Common myeloid progenitor, CD34-positive (primary cell): Measurements from ENCODE around the gene MEF2A.
"Not testable (repeated sequence)": the region's sequence is repeated elsewhere in the genome, so short reads cannot be mapped to it uniquely, and the experiment has no call there.

ENCODE experiments used
- CTCF ChIA-PET: fragments of 350-600 bp; sonication (Branson Sonifier 250); formaldehyde crosslinking; loops from one replicate; lab custom pipeline; 2021; ENCODE audit warnings: antibody characterized with exemption; lab: Charles Lee
- POLR2A ChIA-PET: fragments of 350-600 bp; sonication (Branson Sonifier 250); formaldehyde crosslinking; loops from one replicate; lab custom pipeline; 2021; ENCODE audit warnings: antibody characterized with exemption; lab: Charles Lee
- DNase-seq, 3 donors: peaks; one replicate each; pipeline versions ENCODE4 v3.0.0 to v3.0.0-alpha.2; 2013
- H3K27ac ChIP-seq, 2 experiments: 1 replicate in 1 of 2; 2 replicates in 1 of 2; pipeline ENCODE4 v1.7.0; 2013; ENCODE audit warnings: inconsistent platforms in 2 of 2, low read length in 2 of 2, mild to moderate bottlenecking in 2 of 2, low read depth in 1 of 2, moderate library complexity in 1 of 2; ENCODE audit not compliant: severe bottlenecking in 2 of 2, insufficient read depth in 1 of 2, poor library complexity in 1 of 2
- H3K27me3 ChIP-seq, 5 experiments: replicated peaks in 2 of 5; 1 replicate in 3 of 5; 2 replicates in 2 of 5; pipeline versions ENCODE4 v1.6.1 to v1.7.0; 2013; ENCODE audit warnings: low read length in 4 of 5, mild to moderate bottlenecking in 2 of 5, moderate library complexity in 2 of 5, inconsistent platforms in 1 of 5; ENCODE audit not compliant: insufficient read depth in 5 of 5, control insufficient read depth in 4 of 5
- H3K36me3 ChIP-seq, 4 experiments: 1 replicate in 2 of 4; 2 replicates in 2 of 4; pipeline versions ENCODE4 v1.6.1 to v1.7.0; 2013; ENCODE audit warnings: low read length in 3 of 4, control low read depth in 1 of 4, mild to moderate bottlenecking in 1 of 4; ENCODE audit not compliant: control insufficient read depth in 4 of 4, insufficient read depth in 4 of 4
- H3K4me1 ChIP-seq, 4 experiments: 1 replicate in 3 of 4; 2 replicates in 1 of 4; pipeline versions ENCODE4 v1.6.1 to v1.7.1; 2013; ENCODE audit warnings: low read length in 3 of 4, mild to moderate bottlenecking in 3 of 4, control low read depth in 1 of 4, inconsistent platforms in 1 of 4, moderate library complexity in 1 of 4; ENCODE audit not compliant: control insufficient read depth in 4 of 4, insufficient read depth in 4 of 4; ENCODE audit errors: control extremely low read depth in 1 of 4
- H3K4me3 ChIP-seq, 7 experiments: 1 replicate in 4 of 7; 2 replicates in 3 of 7; pipeline versions ENCODE4 v1.5.1 to v1.7.0; 2013; ENCODE audit warnings: mild to moderate bottlenecking in 7 of 7, low read length in 6 of 7, moderate library complexity in 6 of 7, inconsistent platforms in 2 of 7, low read depth in 2 of 7, control low read depth in 1 of 7; ENCODE audit not compliant: insufficient read depth in 4 of 7, control insufficient read depth in 1 of 7; ENCODE audit errors: extremely low read depth in 1 of 7
- H3K9me3 ChIP-seq, 5 experiments: 1 replicate in 4 of 5; 2 replicates in 1 of 5; pipeline versions ENCODE4 v1.6.1 to v1.7.1; 2013; ENCODE audit warnings: low read length in 4 of 5, mild to moderate bottlenecking in 2 of 5, inconsistent platforms in 1 of 5, low read depth in 1 of 5, moderate library complexity in 1 of 5; ENCODE audit not compliant: control insufficient read depth in 4 of 5, insufficient read depth in 2 of 5; ENCODE audit errors: control extremely low read depth in 1 of 5
- WGBS: methylation state at CpG from one replicate; pipeline ENCODE4 v1.1.5; 2013; ENCODE audit not compliant: insufficient coverage; 5-methylcytosine and 5-hydroxymethylcytosine counted together

MEF2A gene

DNA sequence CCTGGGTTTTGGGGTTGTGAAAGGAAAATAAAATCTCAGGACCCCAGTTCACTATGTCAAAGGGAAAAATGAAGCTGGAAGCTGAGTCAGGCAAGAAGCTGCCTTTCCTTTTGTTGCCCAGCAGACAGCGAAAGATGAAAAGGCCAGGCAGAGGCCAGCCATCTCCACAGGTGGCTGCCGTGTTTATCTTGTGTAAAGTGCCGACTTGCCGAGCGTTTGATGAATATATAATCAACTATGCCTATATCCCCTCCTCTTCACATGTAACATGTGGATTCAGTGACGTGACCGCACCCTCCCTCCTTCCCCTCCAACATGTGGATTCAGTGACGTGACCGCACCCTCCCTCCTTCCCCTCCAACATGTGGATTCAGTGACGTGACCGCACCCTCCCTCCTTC is 184.5 kb downstream of the MEF2A start:
- H3K27ac ChIP-seq, H3K4me3 ChIP-seq, DNase-seq, H3K9me3 ChIP-seq, H3K27me3 ChIP-seq, CTCF ChIA-PET, H3K4me1 ChIP-seq, POLR2A ChIA-PET, H3K36me3 ChIP-seq: not testable (repeated sequence)
- 92% methylated on average over 2 of the region's 11 CpGs for WGBS

DNA sequence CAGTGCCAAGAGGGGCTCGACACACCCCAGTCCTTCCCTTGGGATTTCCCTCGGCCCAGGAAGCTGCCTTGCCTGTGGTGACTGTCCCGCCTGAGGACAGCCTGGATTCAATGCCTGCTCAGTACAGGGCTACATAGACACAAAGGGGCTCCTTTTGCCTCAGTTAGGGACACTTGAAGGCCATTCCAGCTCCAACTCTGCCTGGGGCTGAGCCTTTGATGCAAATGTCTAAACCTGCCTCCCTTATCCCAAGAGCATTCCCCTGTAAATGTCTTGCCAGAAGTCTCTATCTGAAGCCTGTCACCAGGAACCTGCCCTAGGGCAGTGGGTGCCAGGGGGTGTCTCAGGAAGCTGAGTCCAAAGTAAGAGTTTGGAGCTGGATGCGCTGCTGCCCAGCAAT is 186.8 kb downstream of the MEF2A start:
- Histone ChIP-seq H3K36me3 (no peaks in the 10 kb centered on the region), H3K9me3 (no peaks in the 10 kb centered on the region), H3K27ac (no peak overlapping the region), H3K27me3 (no peaks in the 10 kb centered on the region), H3K4me1 (peaks cover 0 to 2% (median 1%) of the 10 kb centered on the region in 4 experiments), H3K4me3 (no peak overlapping the region)
- 77% methylated on average over 3 of the region's 4 CpGs for WGBS
- ChIA-PET CTCF (interaction anchor here (1.2 to 2.5 kb wide), 6 partner anchors 18 to 480 kb away, joined by 3 to 9 read pairs (median 3); no protein-coding TSS in a partner anchor), POLR2A (no interaction called here)
- no peak for DNase-seq

DNA sequence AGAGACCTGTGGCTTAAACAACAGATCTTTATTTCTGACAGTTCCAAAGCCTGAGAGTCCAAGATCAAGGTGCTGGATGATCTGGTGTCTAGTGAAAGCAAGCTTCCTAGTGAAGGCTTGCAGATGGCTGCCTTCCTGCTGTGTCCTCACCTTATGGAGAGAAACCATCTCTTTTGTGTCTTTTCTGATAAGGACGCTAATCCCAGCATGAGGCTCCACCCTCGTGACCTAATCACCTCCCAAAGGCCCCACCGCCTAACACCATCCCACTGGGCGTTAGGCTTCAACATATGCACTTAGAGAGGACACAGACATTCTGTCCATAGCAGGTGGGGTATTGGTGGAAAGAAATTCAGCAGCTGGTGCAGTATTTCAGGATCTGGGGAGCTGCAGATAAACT is 187.3 kb downstream of the MEF2A start:
- no peaks in the 10 kb centered on the region for H3K9me3 ChIP-seq
- H3K27me3 ChIP-seq, result no peaks in the 10 kb centered on the region
- WGBS, result 96% methylated on average over 3 of the region's 4 CpGs
- no peak overlapping the region for H3K27ac ChIP-seq
- H3K4me1 ChIP-seq, result peaks cover 0 to 2% (median 1%) of the 10 kb centered on the region in 4 experiments
- H3K4me3 ChIP-seq, result no peak overlapping the region
- DNase-seq, result no peak
- CTCF ChIA-PET, result interaction anchor here (0.8 to 2.5 kb wide), 7 partner anchors 18 to 481 kb away, joined by 3 to 9 read pairs (median 3); no protein-coding TSS in a partner anchor
- POLR2A ChIA-PET, result no interaction called here
- no peaks in the 10 kb centered on the region for H3K36me3 ChIP-seq

GRCh38 chr15:99755692-99756409 is 190.1 kb downstream of the MEF2A start:
- 16% methylated on average over 3 of the region's 7 CpGs for WGBS
- peak; percentile 57 to 74 (median 67) for DNase-seq
- Histone ChIP-seq H3K27ac (no peak overlapping the region), H3K4me1 (peaks cover 0 to 2% (median 1%) of the 10 kb centered on the region in 4 experiments), H3K4me3 (no peak overlapping the region), H3K36me3 (no peaks in the 10 kb centered on the region), H3K27me3 (no peaks in the 10 kb centered on the region), H3K9me3 (no peaks in the 10 kb centered on the region)
- ChIA-PET POLR2A (no interaction called here), CTCF (interaction anchor here (0.7 to 5.4 kb wide), 14 partner anchors 8 to 486 kb away, joined by 3 to 22 read pairs (median 4); partner anchors contain the start of gene LYSMD4)

- ChIA-PET CTCF (interaction anchor here (1.1 kb wide), 1 partner anchor 8 kb away, joined by 3 read pairs; no protein-coding TSS in a partner anchor), POLR2A (no interaction called here)
- no peak for DNase-seq
- Histone ChIP-seq H3K27me3 (no peaks in the 10 kb centered on the region), H3K9me3 (no peaks in the 10 kb centered on the region), H3K4me1 (no peaks in the 10 kb centered on the region), H3K36me3 (no peaks in the 10 kb centered on the region), H3K4me3 (no peak overlapping the region), H3K27ac (no peak overlapping the region)
- 100% methylated on average over 1 of the region's 1 CpG for WGBS
Measured at GRCh38 chr15:99762288-99762687, 196.5 kb downstream of the MEF2A start.

DNA sequence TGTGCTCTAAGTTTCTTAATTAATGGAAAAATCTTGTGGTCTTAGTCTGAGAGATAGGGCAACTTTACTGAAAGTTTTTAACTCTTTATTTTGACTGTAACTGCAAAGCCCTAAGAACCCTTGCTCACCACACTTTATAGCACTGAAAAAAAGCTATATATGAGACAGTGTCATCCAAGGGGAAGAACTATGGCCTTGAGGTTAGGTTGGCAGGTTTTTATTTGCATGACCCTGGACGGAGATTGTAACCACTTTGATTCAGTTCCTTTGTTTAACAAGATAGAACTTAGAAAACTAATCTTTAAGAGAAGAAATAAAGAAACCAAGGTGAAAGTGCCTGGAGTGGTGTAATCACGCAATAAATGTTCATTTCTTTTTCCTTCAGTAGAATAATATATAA is 198.0 kb downstream of the MEF2A start:
- H3K4me3 ChIP-seq, result no peak overlapping the region
- POLR2A ChIA-PET, result no interaction called here
- WGBS, result no CpG with 5 or more reads among the region's 2 CpGs
- H3K36me3 ChIP-seq, result no peaks in the 10 kb centered on the region
- CTCF ChIA-PET, result no interaction called here
- H3K9me3 ChIP-seq, result no peaks in the 10 kb centered on the region
- DNase-seq, result peak in 1 of 3 donors; percentile 4
- no peaks in the 10 kb centered on the region for H3K4me1 ChIP-seq
- H3K27ac ChIP-seq, result no peak overlapping the region
- no peaks in the 10 kb centered on the region for H3K27me3 ChIP-seq

GRCh38 chr15:99764522-99764921 is 198.7 kb downstream of the MEF2A start:
- DNase-seq, result no peak
- no peaks in the 10 kb centered on the region for H3K4me1 ChIP-seq
- CTCF ChIA-PET, result no interaction called here
- WGBS, result no CpG with 5 or more reads among the region's 3 CpGs
- H3K27ac ChIP-seq, result no peak overlapping the region
- H3K4me3 ChIP-seq, result no peak overlapping the region
- H3K9me3 ChIP-seq, result no peaks in the 10 kb centered on the region
- no peaks in the 10 kb centered on the region for H3K27me3 ChIP-seq
- no peaks in the 10 kb centered on the region for H3K36me3 ChIP-seq
- POLR2A ChIA-PET, result no interaction called here
